Adrenal gland (tissue), 12 donors: ENCODE data around the gene BORCS6. TPM values are rescaled to one million over a fixed set of nuclear protein-coding genes. Genes with fewer than 3 reads are reported as not detected.

Experiments used
- DNase-seq, 7 donors: peaks; one replicate each; pipeline ENCODE4 v3.0.0-alpha.2; 2019 to 2020
- H3K27ac ChIP-seq, 5 donors: fragments of 200-600 bp; sonication (generic) in 4 of 5; 1 replicate in 3 of 5; 2 replicates in 2 of 5; pipeline versions ENCODE4 v1.5.1 to v1.8.0; 2016 to 2020; ENCODE audit warnings: mild to moderate bottlenecking in 1 of 5
- H3K27me3 ChIP-seq: fragments of 200-600 bp; 2 replicates; pipeline ENCODE4 v1.8.0; 2021
- H3K36me3 ChIP-seq, 2 donors: fragments of 200-600 bp; replicated peaks in 1 of 2; 1 replicate in 1 of 2; 2 replicates in 1 of 2; pipeline versions ENCODE4 v1.5.1 to v1.8.0; 2018 to 2022
- H3K4me1 ChIP-seq, 2 donors: fragments of 200-600 bp; replicated peaks in 1 of 2; 1 replicate in 1 of 2; 2 replicates in 1 of 2; pipeline versions ENCODE4 v1.5.1 to v1.8.0; 2018 to 2021
- H3K4me3 ChIP-seq, 4 donors: fragments of 200-600 bp; sonication (generic) in 3 of 4; one replicate each; pipeline ENCODE4 v1.5.1; 2016 to 2018
- H3K9me3 ChIP-seq, 3 donors: fragments of 200-600 bp; sonication (generic) in 1 of 3; replicated peaks in 1 of 3; 1 replicate in 2 of 3; 2 replicates in 1 of 3; pipeline versions ENCODE4 v1.5.1 to v1.8.0; 2016 to 2021
- POLR2A ChIP-seq, 2 donors: fragments of 450-650 bp; IDR thresholded peaks; one replicate each; pipeline ENCODE4 v1.6.1; 2017; ENCODE audit warnings: antibody characterized with exemption in 2 of 2, mild to moderate bottlenecking in 2 of 2, moderate library complexity in 1 of 2
- WGBS, 4 donors: extraction: QIAGEN DNeasy Blood & Tissue Kit in 2 of 4; methylation state at CpG; one replicate each; pipeline versions ENCODE4 v1.1.5 to v1.1.7; 2013 to 2017; 5-methylcytosine and 5-hydroxymethylcytosine counted together
- intact Hi-C, 2 donors: fragments of 100-400 bp; cut with DNase I; formaldehyde crosslinking; loops; one replicate each; pipeline versions ENCODE4 v1.14.1 to v1.15.0; 2022 to 2023
- polyA plus RNA-seq, 3 donors: library from polyadenylated mRNA; stranded (reverse); fragments of 200-250 nt in 2 of 3; fragments of 350-450 nt in 1 of 3; fragmentation: Illumina TruSeq in 1 of 3; extraction: RNeasy Lipid Tissue Mini Kit (QIAGEN cat#74804) in 1 of 3; gene quantifications; one replicate each; pipeline ENCODE4 v1.2.3, GENCODE V29; 2013 to 2014
- total RNA-seq, 9 donors: library from RNA; depleted of rRNA in 4 of 9; stranded (reverse); fragments of >200 nt in 4 of 9; fragments of 120-200 nt in 1 of 9; fragmentation: NEBNext Ultra II Directional in 1 of 9; extraction: Animal tissue kit (Norgen Biotek cat#: 25700) in 1 of 9; gene quantifications; one replicate each; pipeline versions ENCODE4 v1.1.0 to v1.2.4, GENCODE V29; 2013 to 2023
- TF ChIP-seq, protein P1 (sequence below), 6 experiments: fragments of 450-650 bp in 4 of 6; fragments of 200-600 bp in 2 of 6; sonication (generic) in 1 of 6; IDR thresholded peaks; 1 replicate in 5 of 6; 2 replicates in 1 of 6; pipeline versions ENCODE4 v1.5.1 to v1.8.0; 2016 to 2021; ENCODE audit warnings: antibody characterized with exemption in 6 of 6, mild to moderate bottlenecking in 2 of 6, moderate library complexity in 1 of 6
- donor health status: healthy with polysubstance abuse.
- donor health status: Bipolar disorder and iron deficiency.
- donor health status: DM: yes; HTN: yes; CAD: no.
- donor health status: DM: no; HTN: no; CAD: no.
- donor health status: DM: no; HTN: no; CAD: no.
- donor health status: DM: yes; HTN: yes; CAD: no.

BORCS6 gene
- total and polyA plus RNA-seq, 12 donors, result 3.3 to 29.7 (median 12.3) TPM

DNA sequence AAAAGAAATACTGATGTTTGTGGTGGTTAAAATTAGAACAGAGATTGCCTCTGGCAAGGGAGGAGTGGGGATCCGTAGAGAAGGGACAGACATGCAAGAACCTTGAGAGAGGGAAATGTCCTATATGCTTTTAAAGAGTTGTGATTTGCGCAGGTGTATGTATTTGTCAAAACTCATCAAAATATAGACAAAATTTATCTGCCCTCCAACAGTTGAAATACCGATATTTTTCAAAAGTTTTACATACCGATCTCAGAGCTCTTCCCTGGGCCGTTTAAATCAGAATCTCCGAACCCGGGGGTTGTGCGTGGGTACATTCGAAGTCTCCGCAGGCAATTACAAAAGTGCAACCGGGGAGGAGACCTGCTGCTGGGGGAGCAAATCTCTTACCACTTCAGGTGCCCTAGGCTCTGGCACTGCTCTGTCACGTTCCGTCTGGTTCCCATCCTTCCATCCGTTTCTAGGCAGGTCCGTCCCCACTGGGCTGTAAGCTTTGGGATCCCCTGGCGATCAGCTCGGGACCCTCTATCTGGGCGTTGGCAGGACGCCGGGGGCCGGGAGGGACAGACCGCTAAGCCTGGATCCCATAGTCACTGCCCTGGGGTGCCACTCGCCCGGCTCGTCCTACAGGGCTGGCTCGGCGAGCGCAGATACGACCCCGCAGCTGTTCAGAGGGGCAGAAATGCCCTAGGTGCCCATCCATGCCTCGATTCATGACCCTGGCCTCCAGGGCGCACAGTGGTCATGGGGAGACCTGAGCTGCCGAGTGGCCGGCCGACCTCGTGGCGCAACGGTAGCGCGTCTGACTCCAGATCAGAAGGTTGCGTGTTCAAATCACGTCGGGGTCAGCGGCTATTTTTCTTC, 4.2 kb downstream of the BORCS6 start:
- H3K9me3 ChIP-seq, result no peaks in the 10 kb centered on the region
- 0 to 1% (median 0%) methylated on average over 31 to 44 of the region's 44 CpGs for WGBS, 4 donors
- peak; percentile 49 to 53 for TF ChIP-seq POLR2A (IDR thresholded peaks at IDR 0.05)
- TF ChIP-seq, protein P1, sequence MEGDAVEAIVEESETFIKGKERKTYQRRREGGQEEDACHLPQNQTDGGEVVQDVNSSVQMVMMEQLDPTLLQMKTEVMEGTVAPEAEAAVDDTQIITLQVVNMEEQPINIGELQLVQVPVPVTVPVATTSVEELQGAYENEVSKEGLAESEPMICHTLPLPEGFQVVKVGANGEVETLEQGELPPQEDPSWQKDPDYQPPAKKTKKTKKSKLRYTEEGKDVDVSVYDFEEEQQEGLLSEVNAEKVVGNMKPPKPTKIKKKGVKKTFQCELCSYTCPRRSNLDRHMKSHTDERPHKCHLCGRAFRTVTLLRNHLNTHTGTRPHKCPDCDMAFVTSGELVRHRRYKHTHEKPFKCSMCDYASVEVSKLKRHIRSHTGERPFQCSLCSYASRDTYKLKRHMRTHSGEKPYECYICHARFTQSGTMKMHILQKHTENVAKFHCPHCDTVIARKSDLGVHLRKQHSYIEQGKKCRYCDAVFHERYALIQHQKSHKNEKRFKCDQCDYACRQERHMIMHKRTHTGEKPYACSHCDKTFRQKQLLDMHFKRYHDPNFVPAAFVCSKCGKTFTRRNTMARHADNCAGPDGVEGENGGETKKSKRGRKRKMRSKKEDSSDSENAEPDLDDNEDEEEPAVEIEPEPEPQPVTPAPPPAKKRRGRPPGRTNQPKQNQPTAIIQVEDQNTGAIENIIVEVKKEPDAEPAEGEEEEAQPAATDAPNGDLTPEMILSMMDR (IDR thresholded peaks at IDR 0.05), result no peak
- no peaks in the 10 kb centered on the region for H3K27me3 ChIP-seq
- H3K27ac ChIP-seq, result peak overlapping the region; percentile 12 to 96 (median 94)
- peaks cover 25 to 29% of the 10 kb centered on the region in 2 donors for H3K4me1 ChIP-seq
- H3K4me3 ChIP-seq, result peak overlapping the region in 2 of 4 donors; percentile 61 to 70
- intact Hi-C loops, result loop anchor here (5.0 to 10.0 kb wide), 2 partner anchors 41 to 61 kb away; partner anchors contain the start of gene HES7 (in 1 of the 2)
- peak; percentile 78 to 97 (median 92) for DNase-seq
- H3K36me3 ChIP-seq, result no peaks in the 10 kb centered on the region

- intact Hi-C loops, result no loop called here
- Histone ChIP-seq H3K9me3 (no peaks in the 10 kb centered on the region), H3K36me3 (no peaks in the 10 kb centered on the region), H3K27me3 (no peaks in the 10 kb centered on the region), H3K4me1 (peaks cover 9 to 38% of the 10 kb centered on the region in 2 donors), H3K27ac (peak overlapping the region in 4 of 5 donors; percentile 2 to 99 (median 66)), H3K4me3 (peak overlapping the region in 1 of 4 donors; percentile 54)
- DNase-seq, result peak in 1 of 7 donors; percentile 57
- 74 to 80% (median 75%) methylated on average over 19 of the region's 19 CpGs for WGBS, 4 donors
- TF ChIP-seq, protein P1 (IDR thresholded peaks at IDR 0.05), result no peak
- TF ChIP-seq POLR2A (IDR thresholded peaks at IDR 0.05), result no peak
Measured at GRCh38 chr17:8176998-8177731, 12.8 kb downstream of the BORCS6 start.

- peak within 1 kb of the TSS in 3 of 4 donors; percentile 22 to 54 (median 42) for H3K4me3 ChIP-seq
- H3K4me1 ChIP-seq, result peaks cover 9 to 38% of the 10 kb centered on the region in 2 donors
- no peak for TF ChIP-seq POLR2A (IDR thresholded peaks at IDR 0.05)
- TF ChIP-seq, protein P1 (IDR thresholded peaks at IDR 0.05), result no peak
- no peaks in the 10 kb centered on the region for H3K9me3 ChIP-seq
- H3K36me3 ChIP-seq, result no peaks in the 10 kb centered on the region
- intact Hi-C loops, result no loop called here
- DNase-seq, result peak; percentile 84 to 93 (median 89)
- H3K27ac ChIP-seq, result peak within 1 kb of the TSS; percentile 2 to 99 (median 53)
- no peaks in the 10 kb centered on the region for H3K27me3 ChIP-seq
- 1 to 3% (median 2%) methylated on average over 15 to 56 of the region's 56 CpGs for WGBS, 4 donors
Measured at GRCh38 chr17:8176197-8176940, 13.6 kb downstream of the BORCS6 start, which contains the start of gene TMEM107. TSS of gene TMEM107 (minus strand) at chr17:8176380. CDS start at chr17:8176286, 94 bp downstream.
